ENCODE data around the gene SCYGR1.
A peak's percentile ranks its signal among the peaks of the same experiment; 100 is the strongest.
"Not testable (repeated sequence)": the region's sequence is repeated elsewhere in the genome, so short reads cannot be mapped to it uniquely, and the experiment has no call there.

The SCYGR1 gene

DNA sequence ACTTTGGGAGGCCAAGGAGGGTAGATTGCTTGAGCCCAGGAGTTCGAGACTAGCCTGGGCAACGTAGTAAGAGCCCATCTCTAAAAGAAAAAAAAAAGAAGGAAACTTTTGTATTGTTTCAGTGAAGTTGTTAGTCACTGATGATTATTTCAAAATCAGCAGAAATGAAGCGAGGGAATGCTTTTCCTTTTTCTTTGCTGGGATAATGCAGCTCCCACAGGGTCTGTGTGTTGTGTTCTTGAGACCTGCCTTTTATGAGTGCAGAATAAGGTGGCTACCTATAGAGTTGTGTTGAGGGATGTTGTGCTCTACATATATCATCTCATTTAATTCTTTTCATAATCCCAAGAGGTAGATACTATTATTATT lies 20.3 kb downstream of the SCYGR1 start:
- Histone ChIP-seq H3K4me1 (peaks cover 15% of the 10 kb centered on the region), H3K9me3 (no peaks in the 10 kb centered on the region), H3K36me3 (no peaks in the 10 kb centered on the region), H3K27me3 (no peaks in the 10 kb centered on the region), H3K4me3 (ENCODE audit: low read depth, low read length) (no peak overlapping the region)
- TF ChIP-seq, protein P1, sequence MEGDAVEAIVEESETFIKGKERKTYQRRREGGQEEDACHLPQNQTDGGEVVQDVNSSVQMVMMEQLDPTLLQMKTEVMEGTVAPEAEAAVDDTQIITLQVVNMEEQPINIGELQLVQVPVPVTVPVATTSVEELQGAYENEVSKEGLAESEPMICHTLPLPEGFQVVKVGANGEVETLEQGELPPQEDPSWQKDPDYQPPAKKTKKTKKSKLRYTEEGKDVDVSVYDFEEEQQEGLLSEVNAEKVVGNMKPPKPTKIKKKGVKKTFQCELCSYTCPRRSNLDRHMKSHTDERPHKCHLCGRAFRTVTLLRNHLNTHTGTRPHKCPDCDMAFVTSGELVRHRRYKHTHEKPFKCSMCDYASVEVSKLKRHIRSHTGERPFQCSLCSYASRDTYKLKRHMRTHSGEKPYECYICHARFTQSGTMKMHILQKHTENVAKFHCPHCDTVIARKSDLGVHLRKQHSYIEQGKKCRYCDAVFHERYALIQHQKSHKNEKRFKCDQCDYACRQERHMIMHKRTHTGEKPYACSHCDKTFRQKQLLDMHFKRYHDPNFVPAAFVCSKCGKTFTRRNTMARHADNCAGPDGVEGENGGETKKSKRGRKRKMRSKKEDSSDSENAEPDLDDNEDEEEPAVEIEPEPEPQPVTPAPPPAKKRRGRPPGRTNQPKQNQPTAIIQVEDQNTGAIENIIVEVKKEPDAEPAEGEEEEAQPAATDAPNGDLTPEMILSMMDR (IDR thresholded peaks at IDR 0.05; ENCODE audit: low read depth, low read length), result no peak
- DNase-seq, result no peak

GRCh38 chr2:227366769-227367426 lies 20.9 kb downstream of the SCYGR1 start:
- Histone ChIP-seq H3K4me1 (peaks cover 15% of the 10 kb centered on the region), H3K4me3 (ENCODE audit: low read depth, low read length) (no peak overlapping the region)
- DNase-seq, result no peak

GRCh38 chr2:227365833-227366232 lies 21.9 kb downstream of the SCYGR1 start:
- H3K9me3 ChIP-seq, result no peaks in the 10 kb centered on the region
- no peaks in the 10 kb centered on the region for H3K36me3 ChIP-seq
- H3K27me3 ChIP-seq, result no peaks in the 10 kb centered on the region
- DNase-seq, result no peak
- no peak overlapping the region for H3K4me3 ChIP-seq (ENCODE audit: low read depth, low read length)
- TF ChIP-seq, protein P1 (IDR thresholded peaks at IDR 0.05; ENCODE audit: low read depth, low read length), result no peak
- H3K4me1 ChIP-seq, result peaks cover 15% of the 10 kb centered on the region

More at GRCh38 chr2:227366769-227367426, 20.9 kb downstream of the SCYGR1 start:
- no peaks in the 10 kb centered on the region for H3K9me3 ChIP-seq
- no peaks in the 10 kb centered on the region for H3K27me3 ChIP-seq
- no peaks in the 10 kb centered on the region for H3K36me3 ChIP-seq
- TF ChIP-seq, protein P1 (IDR thresholded peaks at IDR 0.05; ENCODE audit: low read depth, low read length), result no peak

DNA sequence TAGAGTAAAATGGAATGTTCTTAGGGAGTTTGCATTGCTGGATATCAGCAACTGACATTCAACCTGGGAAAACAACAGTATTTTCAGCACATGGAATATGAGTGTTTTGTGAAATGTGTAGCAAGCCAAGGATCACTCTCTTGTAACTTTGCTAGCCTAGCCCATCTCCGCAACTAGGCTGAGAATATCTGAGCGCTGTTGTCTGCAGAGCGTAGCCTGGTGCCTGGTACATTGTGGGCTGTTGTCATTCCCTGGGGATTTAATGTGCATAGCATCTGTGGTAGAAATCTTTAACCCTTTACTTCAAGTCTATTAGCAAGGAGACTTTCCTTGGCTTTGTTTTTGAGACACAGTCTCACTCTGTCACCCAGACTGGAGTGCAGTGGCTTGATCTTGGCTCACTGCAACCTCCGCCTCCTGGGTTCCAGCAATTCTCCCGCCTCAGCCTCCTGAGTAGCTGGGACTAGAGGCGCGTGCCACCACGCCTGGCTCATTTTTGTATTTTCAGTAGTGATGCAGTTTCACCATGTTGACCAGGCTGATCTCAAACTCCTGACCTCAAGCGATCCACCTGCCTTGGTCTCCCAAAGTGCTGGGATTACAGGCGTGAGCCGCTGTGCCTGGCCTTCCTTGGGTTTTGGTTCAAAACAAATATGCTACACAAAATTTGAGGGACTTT lies 23.0 kb downstream of the SCYGR1 start:
- not testable (repeated sequence) for H3K4me3 ChIP-seq (ENCODE audit: low read depth, low read length); H3K9me3 ChIP-seq; H3K27me3 ChIP-seq; H3K36me3 ChIP-seq
- H3K4me1 ChIP-seq, result peaks cover 15% of the 10 kb centered on the region
- peak; percentile 46 for DNase-seq

DNA sequence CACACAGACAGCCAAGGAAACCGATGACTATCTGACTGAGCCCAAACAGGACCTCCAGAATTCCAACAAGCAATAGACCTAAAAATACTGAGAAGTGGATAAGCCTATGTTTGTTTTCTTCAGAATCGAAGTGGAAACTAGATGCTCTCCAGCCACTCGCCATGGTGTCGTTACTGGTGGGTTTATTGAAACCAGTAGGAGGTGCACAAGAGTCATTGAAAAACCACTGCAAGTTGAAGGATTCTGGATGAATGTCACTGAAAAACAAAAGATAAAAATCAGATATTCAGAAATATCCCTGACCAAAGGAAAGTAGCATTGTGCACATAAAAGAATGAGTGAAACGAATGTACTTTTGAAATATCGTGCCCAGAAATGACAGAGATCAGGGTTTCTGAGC lies 24.0 kb downstream of the SCYGR1 start:
- peaks cover 15% of the 10 kb centered on the region for H3K4me1 ChIP-seq
- no peaks in the 10 kb centered on the region for H3K27me3 ChIP-seq
- no peak overlapping the region for H3K4me3 ChIP-seq (ENCODE audit: low read depth, low read length)
- no peaks in the 10 kb centered on the region for H3K9me3 ChIP-seq
- H3K36me3 ChIP-seq, result peaks cover 6% of the 10 kb centered on the region
- no peak for DNase-seq
- TF ChIP-seq, protein P1 (IDR thresholded peaks at IDR 0.05; ENCODE audit: low read depth, low read length), result peak; percentile 55

- no peak for DNase-seq
- no peak overlapping the region for H3K4me3 ChIP-seq (ENCODE audit: low read depth, low read length)
- peaks cover 19% of the 10 kb centered on the region for H3K36me3 ChIP-seq
- no peaks in the 10 kb centered on the region for H3K9me3 ChIP-seq
- no peaks in the 10 kb centered on the region for H3K27me3 ChIP-seq
- TF ChIP-seq, protein P1 (IDR thresholded peaks at IDR 0.05; ENCODE audit: low read depth, low read length), result no peak
- peaks cover 11% of the 10 kb centered on the region for H3K4me1 ChIP-seq
Measured at GRCh38 chr2:227360351-227360750, 27.4 kb downstream of the SCYGR1 start.
